Measurements from ENCODE around the gene CAMK2N2. TPM values are rescaled to one million over a fixed set of nuclear protein-coding genes. Genes with fewer than 3 reads are reported as not detected.

CAMK2N2 gene
- total RNA-seq, 1 donor from 2014 or later, result 2.6 TPM

- peaks cover 4% of the 10 kb centered on the region for H3K27me3 ChIP-seq (ENCODE audit: insufficient read depth, low read length)
- H3K4me3 Mint-ChIP-seq (ENCODE audit: unreplicated experiment), result no peak overlapping the region
- no peak for TF ChIP-seq CTCF (IDR thresholded peaks at IDR 0.05; ENCODE audit: insufficient read depth, low read depth, low read length)
- TF ChIP-seq EZH2 (IDR thresholded peaks at IDR 0.05; ENCODE audit: insufficient read depth, low read length), result no peak
- H3K4me2 ChIP-seq (ENCODE audit: low read length), result no peak overlapping the region
- no peak overlapping the region for H2AFZ ChIP-seq (ENCODE audit: low read depth, low read length)
- no peaks in the 10 kb centered on the region for H3K79me2 ChIP-seq (ENCODE audit: insufficient read depth, low read length)
- no peaks in the 10 kb centered on the region for H3K36me3 Mint-ChIP-seq (ENCODE audit: low read depth, unreplicated experiment)
- no peaks in the 10 kb centered on the region for H3K4me1 Mint-ChIP-seq (ENCODE audit: low read depth, unreplicated experiment)
- no peaks in the 10 kb centered on the region for H3K9me3 Mint-ChIP-seq (ENCODE audit: unreplicated experiment)
- H3K9me3 ChIP-seq (ENCODE audit: insufficient read depth, low read depth, low read length), result no peaks in the 10 kb centered on the region
- DNase-seq (ENCODE audit: low read depth), result no peak
- no peak overlapping the region for H3K9ac ChIP-seq (ENCODE audit: low read length)
- no peak for FAIRE-seq
- H3K27me3 Mint-ChIP-seq (ENCODE audit: low read depth, unreplicated experiment), result peaks cover 40% of the 10 kb centered on the region
- H3K36me3 ChIP-seq (ENCODE audit: insufficient read depth, low read length), result peaks cover 2% of the 10 kb centered on the region
- no peaks in the 10 kb centered on the region for H3K4me1 ChIP-seq (ENCODE audit: insufficient read depth, low read length)
- peaks cover 36% of the 10 kb centered on the region for H4K20me1 ChIP-seq (ENCODE audit: insufficient read depth, low read length)
- no peak overlapping the region for H3K27ac Mint-ChIP-seq (ENCODE audit: unreplicated experiment)
- no peak overlapping the region for H3K27ac ChIP-seq (ENCODE audit: low read depth, low read length)
- H3K4me3 ChIP-seq (ENCODE audit: insufficient read depth, low read depth, low read length), result no peak overlapping the region
Measured at GRCh38 chr3:184239708-184240107, 21.6 kb downstream of the CAMK2N2 start.

- Histone ChIP-seq H3K9me3 (ENCODE audit: insufficient read depth, low read depth, low read length) (no peaks in the 10 kb centered on the region), H2AFZ (ENCODE audit: low read depth, low read length) (no peak overlapping the region), H3K9ac (ENCODE audit: low read length) (no peak overlapping the region), H3K27ac (ENCODE audit: low read depth, low read length) (no peak overlapping the region), H3K79me2 (ENCODE audit: insufficient read depth, low read length) (no peaks in the 10 kb centered on the region), H3K36me3 (ENCODE audit: insufficient read depth, low read length) (peaks cover 2% of the 10 kb centered on the region), H3K4me2 (ENCODE audit: low read length) (no peak overlapping the region), H3K4me1 (ENCODE audit: insufficient read depth, low read length) (no peaks in the 10 kb centered on the region), H3K4me3 (ENCODE audit: insufficient read depth, low read depth, low read length) (no peak overlapping the region), H4K20me1 (ENCODE audit: insufficient read depth, low read length) (peaks cover 36% of the 10 kb centered on the region), H3K27me3 (ENCODE audit: insufficient read depth, low read length) (peaks cover 4% of the 10 kb centered on the region)
- H3K27ac Mint-ChIP-seq (ENCODE audit: unreplicated experiment), result no peak overlapping the region
- TF ChIP-seq CTCF (IDR thresholded peaks at IDR 0.05; ENCODE audit: insufficient read depth, low read depth, low read length) (no peak), EZH2 (IDR thresholded peaks at IDR 0.05; ENCODE audit: insufficient read depth, low read length) (no peak)
- no peak overlapping the region for H3K4me3 Mint-ChIP-seq (ENCODE audit: unreplicated experiment)
- DNase-seq (ENCODE audit: low read depth) (no peak), FAIRE-seq (no peak)
- peaks cover 45% of the 10 kb centered on the region for H3K27me3 Mint-ChIP-seq (ENCODE audit: low read depth, unreplicated experiment)
- H3K36me3 Mint-ChIP-seq (ENCODE audit: low read depth, unreplicated experiment), result no peaks in the 10 kb centered on the region
- peaks cover under 1% of the 10 kb centered on the region for H3K4me1 Mint-ChIP-seq (ENCODE audit: low read depth, unreplicated experiment)
- no peaks in the 10 kb centered on the region for H3K9me3 Mint-ChIP-seq (ENCODE audit: unreplicated experiment)
Measured at GRCh38 chr3:184239221-184239620, 22.1 kb downstream of the CAMK2N2 start.

GRCh38 chr3:184238246-184238818 lies 23.0 kb downstream of the CAMK2N2 start:
- H3K4me1 Mint-ChIP-seq (ENCODE audit: low read depth, unreplicated experiment), result peaks cover 4% of the 10 kb centered on the region
- no peaks in the 10 kb centered on the region for H3K79me2 ChIP-seq (ENCODE audit: insufficient read depth, low read length)
- H3K27ac ChIP-seq (ENCODE audit: low read depth, low read length), result no peak overlapping the region
- H3K9me3 Mint-ChIP-seq (ENCODE audit: unreplicated experiment), result no peaks in the 10 kb centered on the region
- no peak for DNase-seq (ENCODE audit: low read depth)
- peaks cover 4% of the 10 kb centered on the region for H3K27me3 ChIP-seq (ENCODE audit: insufficient read depth, low read length)
- H3K4me1 ChIP-seq (ENCODE audit: insufficient read depth, low read length), result no peaks in the 10 kb centered on the region
- no peaks in the 10 kb centered on the region for H3K36me3 ChIP-seq (ENCODE audit: insufficient read depth, low read length)
- no peak overlapping the region for H3K4me2 ChIP-seq (ENCODE audit: low read length)
- H4K20me1 ChIP-seq (ENCODE audit: insufficient read depth, low read length), result peaks cover 30% of the 10 kb centered on the region
- H3K9ac ChIP-seq (ENCODE audit: low read length), result no peak overlapping the region
- H3K9me3 ChIP-seq (ENCODE audit: insufficient read depth, low read depth, low read length), result no peaks in the 10 kb centered on the region
- no peaks in the 10 kb centered on the region for H3K36me3 Mint-ChIP-seq (ENCODE audit: low read depth, unreplicated experiment)
- TF ChIP-seq CTCF (IDR thresholded peaks at IDR 0.05; ENCODE audit: insufficient read depth, low read depth, low read length), result no peak
- no peak for TF ChIP-seq EZH2 (IDR thresholded peaks at IDR 0.05; ENCODE audit: insufficient read depth, low read length)
- H2AFZ ChIP-seq (ENCODE audit: low read depth, low read length), result no peak overlapping the region
- peaks cover 50% of the 10 kb centered on the region for H3K27me3 Mint-ChIP-seq (ENCODE audit: low read depth, unreplicated experiment)
- no peak overlapping the region for H3K4me3 Mint-ChIP-seq (ENCODE audit: unreplicated experiment)
- H3K27ac Mint-ChIP-seq (ENCODE audit: unreplicated experiment), result no peak overlapping the region
- no peak overlapping the region for H3K4me3 ChIP-seq (ENCODE audit: insufficient read depth, low read depth, low read length)
- no peak for FAIRE-seq

Data from astrocyte (in vitro differentiated cells and primary cell).